GM12872 (cell line): Measurements from ENCODE around the gene KRT73.

Experiments used
- TF ChIP-seq, protein P1 (sequence below): IDR thresholded peaks from 3 replicates; pipeline ENCODE4 v1.5.1; 2011; ENCODE audit warnings: low read depth, mild to moderate bottlenecking, low read length, moderate library complexity; ENCODE audit not compliant: insufficient read depth

The KRT73 gene

DNA sequence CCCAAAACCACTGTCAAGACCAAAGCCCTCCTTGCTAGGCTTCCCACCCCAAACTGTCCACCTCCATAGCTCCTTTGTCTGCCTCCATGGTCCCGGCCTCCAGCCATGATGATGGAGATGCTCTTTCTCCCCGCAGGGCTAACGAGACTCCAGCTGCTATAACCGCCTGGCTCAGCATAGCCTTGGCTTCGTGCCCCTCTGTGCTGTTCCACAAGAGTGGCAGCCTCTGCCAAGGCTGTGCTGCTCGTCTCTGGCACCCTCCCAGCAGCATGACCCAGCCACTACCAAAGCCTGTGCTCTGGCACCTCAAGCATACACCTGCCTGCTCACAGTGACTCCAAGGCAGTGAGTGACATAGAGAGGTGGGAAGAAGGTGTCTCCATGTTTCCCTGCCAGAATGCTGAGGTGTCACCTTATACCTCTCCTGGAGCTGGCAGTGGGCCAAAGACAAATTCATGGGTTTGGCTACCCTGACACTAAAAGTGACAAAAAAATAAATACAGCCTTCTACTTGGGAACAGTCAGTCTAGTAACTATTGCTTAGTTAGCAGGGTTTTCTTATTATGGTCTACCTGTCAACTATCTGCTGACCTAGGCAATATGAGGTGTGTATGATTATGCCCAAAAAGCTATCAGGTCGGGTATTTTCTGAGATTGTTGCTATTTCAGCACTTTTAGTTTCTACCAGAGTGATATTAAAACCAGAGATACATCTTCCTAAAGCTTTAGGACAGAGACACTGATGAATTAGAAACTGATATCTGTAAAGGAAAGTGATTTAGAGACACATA is 16.1 kb upstream of the KRT73 start:
- TF ChIP-seq, protein P1, sequence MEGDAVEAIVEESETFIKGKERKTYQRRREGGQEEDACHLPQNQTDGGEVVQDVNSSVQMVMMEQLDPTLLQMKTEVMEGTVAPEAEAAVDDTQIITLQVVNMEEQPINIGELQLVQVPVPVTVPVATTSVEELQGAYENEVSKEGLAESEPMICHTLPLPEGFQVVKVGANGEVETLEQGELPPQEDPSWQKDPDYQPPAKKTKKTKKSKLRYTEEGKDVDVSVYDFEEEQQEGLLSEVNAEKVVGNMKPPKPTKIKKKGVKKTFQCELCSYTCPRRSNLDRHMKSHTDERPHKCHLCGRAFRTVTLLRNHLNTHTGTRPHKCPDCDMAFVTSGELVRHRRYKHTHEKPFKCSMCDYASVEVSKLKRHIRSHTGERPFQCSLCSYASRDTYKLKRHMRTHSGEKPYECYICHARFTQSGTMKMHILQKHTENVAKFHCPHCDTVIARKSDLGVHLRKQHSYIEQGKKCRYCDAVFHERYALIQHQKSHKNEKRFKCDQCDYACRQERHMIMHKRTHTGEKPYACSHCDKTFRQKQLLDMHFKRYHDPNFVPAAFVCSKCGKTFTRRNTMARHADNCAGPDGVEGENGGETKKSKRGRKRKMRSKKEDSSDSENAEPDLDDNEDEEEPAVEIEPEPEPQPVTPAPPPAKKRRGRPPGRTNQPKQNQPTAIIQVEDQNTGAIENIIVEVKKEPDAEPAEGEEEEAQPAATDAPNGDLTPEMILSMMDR, result no peak

DNA sequence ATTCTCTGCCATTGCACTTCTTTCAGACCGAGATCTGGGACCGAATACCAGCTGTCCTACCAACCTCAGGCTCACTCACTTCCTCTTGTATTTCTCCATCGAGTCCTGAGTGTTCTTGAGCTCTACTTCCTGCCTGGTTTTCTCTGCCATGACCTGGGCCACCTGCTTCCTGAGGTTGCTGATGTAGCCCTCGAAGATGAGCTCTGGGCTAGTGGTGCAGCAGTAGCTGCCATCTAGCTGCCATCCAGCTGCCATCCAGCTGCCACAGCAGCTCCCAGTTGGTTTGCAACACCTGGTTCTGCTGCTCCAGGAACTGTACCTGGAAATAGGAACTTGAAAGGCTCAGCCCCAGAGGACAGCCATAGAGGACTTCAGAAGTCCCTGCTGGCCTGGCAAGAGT is 15.0 kb upstream of the KRT73 start:
- TF ChIP-seq, protein P1, result no peak

DNA sequence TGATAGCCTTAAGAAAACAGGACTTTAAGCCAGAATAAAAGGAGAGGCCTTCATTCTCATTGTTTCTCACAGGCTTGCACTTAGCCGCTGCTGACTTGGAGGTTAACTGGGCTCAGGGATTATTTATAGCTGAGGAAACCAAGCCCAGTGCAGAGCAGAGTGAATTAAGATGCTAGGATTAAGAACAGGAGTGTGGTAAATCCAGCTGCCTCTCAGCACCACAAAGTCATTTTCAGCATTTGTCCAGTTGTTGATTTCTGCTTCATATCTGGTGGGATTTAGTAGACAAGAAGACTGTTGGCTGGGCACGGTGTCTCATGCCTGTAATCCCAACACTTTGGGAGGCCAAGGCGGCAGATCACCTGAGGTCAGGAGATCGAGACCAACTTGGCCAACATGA is 14.3 kb upstream of the KRT73 start:
- TF ChIP-seq, protein P1, result no peak

DNA sequence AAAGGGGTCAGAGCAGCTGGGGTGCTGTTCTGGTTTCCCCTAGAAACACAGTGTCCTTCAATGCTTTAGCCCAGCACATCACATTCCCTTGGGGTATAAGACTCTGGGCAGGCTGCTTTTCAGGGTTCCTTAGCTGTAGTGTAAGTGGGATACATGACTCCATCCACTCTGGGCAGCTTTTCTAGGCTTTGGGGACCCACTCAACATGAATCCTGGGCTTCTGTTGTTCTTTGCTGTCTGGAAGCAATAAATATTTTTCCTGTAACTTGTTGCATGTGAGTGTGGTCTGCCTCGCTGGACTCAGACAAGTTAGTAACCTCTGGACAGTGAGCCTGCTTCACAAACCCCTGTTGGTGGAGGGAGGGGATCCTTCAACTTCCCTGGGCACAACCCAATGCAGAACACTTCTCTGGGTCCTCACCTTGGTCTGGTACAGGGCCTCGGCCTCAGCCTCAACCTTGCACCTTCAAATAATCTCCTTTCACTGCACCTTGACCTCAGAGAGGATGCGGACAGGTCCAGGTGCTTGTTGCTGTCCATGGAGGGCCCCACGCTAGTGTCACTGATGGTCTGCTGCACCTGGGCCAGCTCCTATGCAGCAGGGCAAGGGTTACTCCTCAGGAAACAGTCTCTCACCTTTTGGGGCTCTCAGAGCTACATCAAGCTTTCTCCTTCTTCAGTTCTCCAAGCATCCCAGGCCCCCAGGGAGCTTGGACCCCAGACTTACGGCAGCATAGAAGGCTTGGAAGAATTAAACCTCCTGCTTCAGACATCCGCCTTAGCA is 13.5 kb upstream of the KRT73 start:
- TF ChIP-seq, protein P1, result no peak

DNA sequence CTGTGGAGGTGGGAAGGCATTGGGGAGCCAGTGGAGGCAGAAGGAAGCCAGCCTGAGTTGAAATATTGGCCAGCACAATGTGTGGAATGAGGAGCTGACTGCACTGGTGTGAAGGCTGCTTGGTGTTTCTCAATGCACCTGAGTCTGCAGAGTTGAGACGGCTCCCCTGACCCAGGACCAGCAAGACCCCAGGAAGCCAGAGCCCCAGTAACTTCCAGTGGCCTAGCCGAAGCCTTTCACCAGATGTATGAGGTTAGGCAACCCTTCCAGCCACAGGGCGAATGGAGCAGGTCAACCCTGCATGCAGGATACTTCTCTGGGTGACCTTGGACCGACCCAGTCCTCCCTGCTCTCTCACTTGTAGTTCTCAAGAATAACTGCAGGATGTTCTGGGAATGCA is 12.9 kb upstream of the KRT73 start:
- TF ChIP-seq, protein P1, result no peak

DNA sequence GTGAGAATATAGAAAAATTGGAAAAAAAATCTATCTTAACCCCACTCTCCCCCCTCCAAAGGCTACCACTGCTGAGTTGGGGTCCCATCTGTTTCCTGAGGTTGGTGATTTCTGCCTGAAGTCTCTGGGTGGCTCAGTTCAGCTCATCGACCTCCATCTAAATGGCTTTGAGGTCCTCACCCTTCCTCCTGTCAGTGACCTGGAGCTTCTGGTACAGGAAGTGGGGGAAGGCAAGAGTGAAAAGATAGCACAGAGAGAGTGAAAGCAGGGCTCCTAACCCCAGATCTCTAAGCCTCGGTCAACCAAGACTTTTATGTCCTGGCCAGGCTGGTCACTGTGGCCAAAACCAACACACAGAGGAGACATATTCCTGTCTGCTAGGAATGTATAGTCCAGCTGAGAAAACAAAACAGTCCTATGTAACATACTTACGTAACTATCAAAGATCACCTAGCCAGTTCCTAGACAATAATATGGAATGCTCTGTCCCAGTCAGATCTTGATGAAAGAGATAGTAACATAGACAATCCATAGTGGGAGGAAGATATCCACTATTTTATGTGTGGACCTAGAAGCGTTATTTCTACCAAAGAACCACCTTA is 12.3 kb upstream of the KRT73 start:
- TF ChIP-seq, protein P1, result no peak

DNA sequence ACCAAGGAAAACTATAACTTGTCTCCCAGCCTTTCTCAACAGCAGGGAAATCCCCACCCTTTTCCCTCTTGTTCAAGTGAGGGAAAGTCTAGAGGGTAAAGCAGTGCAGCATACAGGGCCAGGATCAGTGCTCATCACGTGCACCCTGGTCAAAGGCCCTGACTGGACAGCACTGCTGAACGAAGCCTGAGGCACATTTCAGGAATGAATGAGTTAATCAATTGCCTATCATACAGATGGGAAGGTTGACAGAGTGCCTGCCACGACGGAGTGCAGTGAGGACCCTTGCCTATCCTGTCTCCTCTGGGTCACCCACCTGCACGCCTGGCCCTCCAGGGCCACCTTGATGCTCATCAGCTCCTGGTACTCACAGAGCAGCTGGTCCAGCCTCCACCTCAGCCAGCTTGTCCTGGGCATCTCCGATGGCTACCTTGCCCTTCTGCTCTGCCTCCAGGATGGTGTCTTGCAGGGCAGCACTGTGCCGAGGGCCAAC is 11.7 kb upstream of the KRT73 start:
- TF ChIP-seq, protein P1, result no peak
